Astrocyte of the cerebellum (primary cell): Measurements from ENCODE around the gene NELL2.

Experiments used
- DNase-seq: peaks from one replicate; pipeline ENCODE4 v3.0.0-alpha.2; 2011; ENCODE audit warnings: low read depth
- H3K4me3 ChIP-seq: 2 replicates; pipeline ENCODE4 v1.5.1; 2011; ENCODE audit warnings: mild to moderate bottlenecking, low read depth, low read length, moderate library complexity
- in situ Hi-C: cut with HindIII; loops from 2 replicates; pipeline ENCODE4 v1.10.0; 2017; ENCODE audit warnings: low sequenced_read_pairs
- TF ChIP-seq, protein P1 (sequence below): IDR thresholded peaks from 2 replicates; pipeline ENCODE4 v1.5.1; 2012; ENCODE audit warnings: low read length, low read depth, moderate library complexity, mild to moderate bottlenecking; ENCODE audit errors: missing control alignments

The NELL2 gene

DNA sequence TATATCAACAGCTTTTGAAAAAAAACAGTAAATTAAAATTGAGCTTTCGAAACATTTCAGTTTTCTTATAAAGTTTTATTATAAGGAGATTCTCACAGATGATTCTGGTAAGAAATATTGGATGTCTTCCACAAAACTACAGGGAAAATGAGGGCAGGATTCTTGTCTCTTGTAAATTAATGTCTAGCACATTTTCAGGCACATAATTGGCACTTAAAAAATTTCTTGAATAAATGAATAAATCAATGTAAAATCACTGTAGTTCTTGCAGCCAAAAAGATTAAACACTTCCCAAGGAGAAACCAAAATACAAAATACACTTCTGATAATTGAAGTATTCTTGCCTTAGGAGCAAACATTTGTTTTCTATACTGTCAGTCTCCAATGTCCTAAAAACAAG lies 164.4 kb downstream of the NELL2 start:
- no peak overlapping the region for H3K4me3 ChIP-seq
- DNase-seq, result no peak
- in situ Hi-C loops, result no loop called here
- TF ChIP-seq, protein P1, sequence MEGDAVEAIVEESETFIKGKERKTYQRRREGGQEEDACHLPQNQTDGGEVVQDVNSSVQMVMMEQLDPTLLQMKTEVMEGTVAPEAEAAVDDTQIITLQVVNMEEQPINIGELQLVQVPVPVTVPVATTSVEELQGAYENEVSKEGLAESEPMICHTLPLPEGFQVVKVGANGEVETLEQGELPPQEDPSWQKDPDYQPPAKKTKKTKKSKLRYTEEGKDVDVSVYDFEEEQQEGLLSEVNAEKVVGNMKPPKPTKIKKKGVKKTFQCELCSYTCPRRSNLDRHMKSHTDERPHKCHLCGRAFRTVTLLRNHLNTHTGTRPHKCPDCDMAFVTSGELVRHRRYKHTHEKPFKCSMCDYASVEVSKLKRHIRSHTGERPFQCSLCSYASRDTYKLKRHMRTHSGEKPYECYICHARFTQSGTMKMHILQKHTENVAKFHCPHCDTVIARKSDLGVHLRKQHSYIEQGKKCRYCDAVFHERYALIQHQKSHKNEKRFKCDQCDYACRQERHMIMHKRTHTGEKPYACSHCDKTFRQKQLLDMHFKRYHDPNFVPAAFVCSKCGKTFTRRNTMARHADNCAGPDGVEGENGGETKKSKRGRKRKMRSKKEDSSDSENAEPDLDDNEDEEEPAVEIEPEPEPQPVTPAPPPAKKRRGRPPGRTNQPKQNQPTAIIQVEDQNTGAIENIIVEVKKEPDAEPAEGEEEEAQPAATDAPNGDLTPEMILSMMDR, result no peak

DNA sequence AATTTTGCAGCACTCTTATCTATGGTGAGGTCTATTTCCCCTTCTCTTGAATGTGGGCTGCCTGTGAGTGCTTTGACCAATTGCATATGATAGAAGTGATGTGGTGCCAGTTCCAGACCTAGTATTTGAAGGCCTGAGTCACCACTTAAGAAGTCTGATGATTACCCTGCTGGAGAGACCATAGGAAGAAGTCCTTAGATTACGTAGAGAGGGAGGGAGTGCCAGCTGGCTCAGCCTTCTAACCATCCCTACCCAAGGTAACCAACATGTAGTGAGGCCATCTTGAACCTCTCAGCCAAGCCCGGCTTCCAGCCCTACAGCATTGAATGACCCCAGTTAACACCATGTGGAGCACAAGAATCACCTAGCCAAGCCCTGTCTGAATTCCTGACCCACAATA lies 166.9 kb downstream of the NELL2 start:
- in situ Hi-C loops, result no loop called here
- TF ChIP-seq, protein P1, result no peak
- no peak for DNase-seq
- H3K4me3 ChIP-seq, result no peak overlapping the region

DNA sequence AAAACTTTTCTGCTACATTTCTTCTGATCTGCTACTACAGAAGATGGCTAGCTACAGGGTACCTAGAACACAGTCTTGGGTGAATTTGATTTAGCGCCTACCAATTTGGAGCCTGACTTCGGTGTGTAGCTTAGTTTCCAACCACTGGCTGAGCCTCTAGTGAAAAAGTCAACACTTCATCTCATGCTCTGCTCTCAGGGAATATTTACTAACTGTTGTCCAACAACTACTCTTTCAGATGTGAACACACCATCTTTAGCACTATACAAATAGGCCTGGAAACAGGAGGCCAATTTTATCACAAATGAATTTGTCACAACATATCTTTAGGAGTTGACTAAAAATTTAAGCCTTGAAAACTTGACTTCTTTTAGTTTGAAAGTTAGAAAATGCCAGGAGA lies 167.9 kb downstream of the NELL2 start:
- DNase-seq, result no peak

DNA sequence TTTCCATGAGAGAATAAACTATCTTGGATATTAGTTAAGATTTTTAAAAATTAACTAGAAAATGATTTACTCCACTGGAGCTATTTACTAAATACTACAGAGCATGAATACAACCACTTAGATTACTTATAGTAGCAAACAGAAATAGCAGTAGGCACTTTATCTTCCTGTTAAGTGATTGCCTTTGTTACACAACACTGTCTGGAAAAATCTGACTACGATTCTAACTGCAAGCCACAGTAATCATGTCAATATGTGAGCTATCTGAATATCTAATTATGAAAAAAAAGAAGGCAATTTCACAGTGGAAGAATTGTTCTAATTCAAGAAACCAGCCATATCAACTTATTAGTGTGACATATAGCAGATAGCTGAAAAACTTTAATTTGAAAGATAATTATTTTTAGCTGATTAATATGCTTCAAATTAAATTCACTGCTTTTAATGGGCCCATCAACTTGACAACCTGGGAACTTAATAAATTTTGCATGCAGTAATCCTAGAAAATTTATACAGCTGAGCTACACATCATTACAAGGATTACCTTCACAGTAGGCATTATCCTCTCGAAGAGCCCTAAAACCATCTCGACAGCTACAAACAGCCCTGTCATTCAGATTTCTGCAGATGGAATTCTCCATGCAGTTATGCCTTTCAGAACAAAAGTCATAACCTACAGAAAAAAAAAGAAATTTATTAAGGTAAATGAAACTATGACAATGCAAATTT lies 172.8 kb downstream of the NELL2 start:
- no peak overlapping the region for H3K4me3 ChIP-seq
- no peak for DNase-seq
- TF ChIP-seq, protein P1, result no peak
- in situ Hi-C loops, result no loop called here

More for the DNA sequence above, 167.9 kb downstream of the NELL2 start:
- H3K4me3 ChIP-seq, result no peak overlapping the region
- in situ Hi-C loops, result no loop called here
- TF ChIP-seq, protein P1, result no peak

DNA sequence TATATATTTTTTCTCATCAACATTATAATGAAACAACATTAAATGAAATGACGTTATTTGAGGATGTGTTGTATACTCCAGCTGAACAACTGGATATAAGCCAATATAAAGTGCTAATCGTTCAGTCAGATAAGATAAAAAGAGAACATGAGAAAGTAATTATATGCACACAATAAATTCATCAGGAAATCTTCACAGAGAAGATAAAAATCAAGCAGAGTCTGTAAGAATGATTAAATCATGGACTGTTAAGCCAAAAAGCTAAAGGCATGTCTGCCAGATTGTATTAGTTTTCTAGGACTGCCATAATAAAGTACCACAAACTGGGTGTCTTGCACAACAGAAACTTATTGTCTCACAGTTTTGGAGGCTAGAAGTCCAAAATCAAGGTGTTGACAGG lies 178.6 kb downstream of the NELL2 start:
- in situ Hi-C loops, result no loop called here
- TF ChIP-seq, protein P1, result no peak

DNA sequence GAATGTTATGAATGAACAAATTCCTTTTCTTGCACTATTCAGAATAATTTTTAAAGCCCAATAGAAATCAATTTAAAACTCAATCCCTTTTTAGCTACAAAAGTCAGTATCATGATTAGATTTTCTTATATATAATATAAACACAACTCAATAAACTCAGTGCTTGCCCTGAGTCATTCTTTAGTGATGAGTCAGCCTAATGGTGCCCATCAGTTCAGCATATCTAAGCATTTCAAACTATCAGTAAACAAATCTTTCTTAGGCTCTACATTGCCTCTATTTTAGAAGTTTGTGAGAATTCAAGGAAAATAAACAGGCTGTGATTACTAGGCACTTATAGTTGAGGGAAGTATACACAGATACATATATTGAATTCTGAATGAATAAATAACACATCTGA lies 179.6 kb downstream of the NELL2 start:
- TF ChIP-seq, protein P1, result no peak
- no peak overlapping the region for H3K4me3 ChIP-seq
- in situ Hi-C loops, result no loop called here
- DNase-seq, result no peak

More for the DNA sequence above, 178.6 kb downstream of the NELL2 start:
- H3K4me3 ChIP-seq, result no peak overlapping the region
- DNase-seq, result no peak
